ENCODE data around the gene LIN54.
"Not testable (repeated sequence)": the region's sequence is repeated elsewhere in the genome, so short reads cannot be mapped to it uniquely, and the experiment has no call there.

Gene LIN54

GRCh38 chr4:83010522-83011318 is at the start of gene LIN54:
TSS of gene LIN54 (minus strand) at chr4:83010823. CDS start at chr4:82984844, 25,979 bp downstream.
- no peak for DNase-seq (ENCODE audit: low read depth, low spot score)

GRCh38 chr4:83054928-83055327 is 44.3 kb upstream of the LIN54 start:
- DNase-seq (ENCODE audit: low read depth, low spot score) = peak; percentile 7

- DNase-seq (ENCODE audit: low read depth, low spot score) = not testable (repeated sequence)
Observed at GRCh38 chr4:83048781-83049180, 38.2 kb upstream of the LIN54 start.

DNA sequence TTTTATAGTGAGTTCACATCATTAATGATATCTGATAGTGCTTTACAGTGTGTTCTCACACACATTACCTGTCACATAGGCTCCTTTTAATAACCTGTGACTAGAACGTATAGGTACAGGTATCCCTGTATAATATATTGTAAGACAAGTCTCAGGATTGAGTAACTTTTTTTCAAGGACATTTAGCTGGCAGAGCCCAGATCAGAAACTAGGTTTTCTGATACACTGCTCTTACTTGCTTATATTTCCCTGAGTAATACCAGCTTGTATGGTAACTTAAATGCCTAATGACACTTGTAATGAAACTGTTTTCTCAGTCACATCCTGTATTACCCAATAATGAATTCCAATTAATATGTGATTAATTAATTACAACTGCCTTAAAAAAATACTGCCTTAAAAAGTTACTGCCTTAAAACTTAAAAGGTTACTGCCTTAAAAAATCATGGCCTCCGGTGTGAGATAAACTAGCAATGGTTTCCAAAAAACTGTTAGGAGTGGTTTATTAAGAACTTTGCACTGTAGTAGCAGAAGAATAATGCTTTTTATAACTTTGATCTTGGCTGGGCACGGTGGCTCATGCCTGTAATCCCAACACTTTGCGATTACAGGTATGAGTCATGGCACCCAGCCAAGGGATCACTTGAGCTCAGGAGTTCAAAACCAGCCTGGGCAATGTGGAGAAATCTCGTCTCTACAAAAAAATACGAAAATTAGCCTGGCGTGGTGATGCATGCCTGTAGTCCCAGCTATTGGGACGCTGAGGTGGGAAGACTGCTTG is 36.3 kb upstream of the LIN54 start:
- DNase-seq (ENCODE audit: low read depth, low spot score) = no peak

DNA sequence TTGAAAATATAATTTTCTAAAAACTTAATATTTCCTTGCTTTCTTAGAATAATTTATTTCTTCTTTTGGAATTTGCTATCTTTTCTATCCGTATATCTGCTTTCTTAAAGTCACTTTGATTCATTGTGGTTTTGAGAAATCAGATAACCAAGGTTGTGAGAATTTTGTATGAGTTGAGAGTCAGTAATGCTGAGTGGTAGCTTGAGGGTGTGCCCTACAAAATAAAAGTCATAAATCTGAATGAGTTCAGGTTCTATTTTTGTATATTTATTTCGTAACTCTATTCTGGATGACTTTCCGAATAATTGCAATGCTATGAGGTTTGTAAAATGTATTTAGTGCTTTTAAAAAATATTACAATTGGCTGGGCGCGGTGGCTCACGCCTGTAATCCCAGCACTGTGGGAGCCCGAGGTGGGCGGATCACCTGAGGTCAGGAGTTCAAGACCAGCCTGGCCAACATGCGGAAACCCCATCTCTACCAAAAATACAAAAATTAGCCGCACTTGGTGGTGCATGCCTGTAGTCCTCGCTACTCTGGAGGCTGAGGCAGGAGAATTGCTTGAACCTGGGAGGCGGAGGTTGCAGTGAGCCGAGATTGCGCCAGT is 33.3 kb upstream of the LIN54 start:
- DNase-seq (ENCODE audit: low read depth, low spot score) = no peak

DNA sequence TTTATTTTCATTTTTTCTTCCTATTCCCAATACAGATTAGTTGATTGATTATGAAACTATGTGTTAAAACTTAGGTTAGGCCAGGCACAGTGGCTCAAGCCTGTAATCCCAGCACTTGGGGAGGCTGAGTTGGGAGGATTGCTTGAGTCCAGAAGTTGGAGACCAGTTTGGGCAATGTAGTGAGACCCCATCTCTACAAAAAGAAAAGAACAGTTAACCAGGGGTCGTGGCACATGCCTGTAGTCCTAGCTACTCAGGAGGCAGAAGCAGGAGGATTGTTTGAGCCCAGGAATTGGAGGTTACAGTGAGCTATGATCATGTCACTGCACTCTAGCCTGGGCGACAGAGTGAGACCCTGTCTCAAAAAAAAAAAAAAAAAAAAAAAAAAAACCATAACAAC is 32.5 kb upstream of the LIN54 start:
- not testable (repeated sequence) for DNase-seq (ENCODE audit: low read depth, low spot score)

GRCh38 chr4:83040269-83040668 is 29.6 kb upstream of the LIN54 start:
- DNase-seq (ENCODE audit: low read depth, low spot score) = no peak

- DNase-seq (ENCODE audit: low read depth, low spot score) = no peak
Observed at GRCh38 chr4:83036991-83037665, 26.5 kb upstream of the LIN54 start.

GRCh38 chr4:83034630-83035494 is 24.2 kb upstream of the LIN54 start, which contains the start of gene COPS4:
TSS of gene COPS4 (plus strand) at chr4:83035183. CDS start at chr4:83035225, 42 bp downstream.
- DNase-seq (ENCODE audit: low read depth, low spot score) = peak; percentile 99

DNA sequence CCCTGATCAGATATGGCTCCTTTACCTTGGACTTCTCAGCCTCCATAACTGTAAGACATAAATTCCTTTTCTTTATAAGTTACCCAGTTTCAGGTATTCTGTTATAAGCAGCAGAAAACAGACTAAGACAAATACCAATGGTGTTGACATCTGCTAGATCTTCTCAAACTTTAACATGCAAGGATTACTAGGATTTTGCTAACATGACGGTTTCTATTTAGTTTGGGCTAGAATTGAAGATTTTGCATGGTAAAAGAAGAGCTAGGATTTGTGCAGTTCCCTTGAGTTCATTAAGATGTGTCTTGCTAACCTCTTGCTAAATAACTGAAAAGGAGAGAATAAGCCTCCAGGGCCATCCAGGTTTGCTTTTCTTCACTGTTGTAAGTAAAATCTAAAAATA is 19.1 kb upstream of the LIN54 start:
- no peak for DNase-seq (ENCODE audit: low read depth, low spot score)

- DNase-seq (ENCODE audit: low read depth, low spot score) = no peak
Observed at GRCh38 chr4:83028976-83029375, 18.4 kb upstream of the LIN54 start.

DNA sequence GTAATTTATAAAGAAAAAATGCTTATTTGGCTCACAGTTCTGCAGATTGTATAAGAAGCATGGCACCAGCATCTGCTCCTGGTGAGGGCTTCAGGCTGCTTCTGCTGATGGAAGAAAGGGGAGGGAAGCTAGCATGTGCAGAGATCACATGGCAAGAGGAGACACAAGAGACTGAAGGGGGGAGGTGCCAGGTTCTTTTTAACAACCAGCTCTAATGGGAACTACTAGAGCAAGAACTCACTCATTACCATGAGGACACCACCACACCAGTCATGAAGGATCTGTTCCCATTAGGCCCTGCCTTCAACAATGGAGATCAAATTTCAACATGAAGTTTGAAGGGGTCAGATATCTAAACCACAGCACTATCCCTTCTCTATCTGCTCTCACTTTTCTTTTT is 14.9 kb upstream of the LIN54 start:
- DNase-seq (ENCODE audit: low read depth, low spot score) = no peak

DNA sequence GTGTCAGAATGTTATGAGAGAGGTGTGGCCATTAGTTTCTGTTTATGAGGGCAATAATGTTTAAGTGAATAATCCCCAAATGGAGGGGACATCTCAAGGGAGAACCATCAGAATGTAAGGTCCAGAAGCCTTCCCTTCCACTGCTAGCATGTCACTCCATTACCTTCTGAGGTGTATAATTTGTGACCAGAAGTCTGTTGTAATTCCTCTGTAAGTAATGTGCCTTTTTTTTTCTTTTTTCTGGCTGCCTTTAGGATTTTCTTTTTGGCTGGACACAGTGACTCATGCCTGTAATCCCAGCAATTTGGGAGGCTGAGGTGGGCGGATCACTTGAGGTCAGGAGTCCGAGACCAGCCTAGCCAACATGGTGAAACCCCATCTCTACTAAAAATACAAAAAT is 13.6 kb upstream of the LIN54 start:
- DNase-seq (ENCODE audit: low read depth, low spot score) = no peak

- not testable (repeated sequence) for DNase-seq (ENCODE audit: low read depth, low spot score)
Observed at GRCh38 chr4:83023599-83023998, 13.0 kb upstream of the LIN54 start.

- no peak for DNase-seq (ENCODE audit: low read depth, low spot score)
Observed at GRCh38 chr4:83022724-83023450, 12.3 kb upstream of the LIN54 start.

DNA sequence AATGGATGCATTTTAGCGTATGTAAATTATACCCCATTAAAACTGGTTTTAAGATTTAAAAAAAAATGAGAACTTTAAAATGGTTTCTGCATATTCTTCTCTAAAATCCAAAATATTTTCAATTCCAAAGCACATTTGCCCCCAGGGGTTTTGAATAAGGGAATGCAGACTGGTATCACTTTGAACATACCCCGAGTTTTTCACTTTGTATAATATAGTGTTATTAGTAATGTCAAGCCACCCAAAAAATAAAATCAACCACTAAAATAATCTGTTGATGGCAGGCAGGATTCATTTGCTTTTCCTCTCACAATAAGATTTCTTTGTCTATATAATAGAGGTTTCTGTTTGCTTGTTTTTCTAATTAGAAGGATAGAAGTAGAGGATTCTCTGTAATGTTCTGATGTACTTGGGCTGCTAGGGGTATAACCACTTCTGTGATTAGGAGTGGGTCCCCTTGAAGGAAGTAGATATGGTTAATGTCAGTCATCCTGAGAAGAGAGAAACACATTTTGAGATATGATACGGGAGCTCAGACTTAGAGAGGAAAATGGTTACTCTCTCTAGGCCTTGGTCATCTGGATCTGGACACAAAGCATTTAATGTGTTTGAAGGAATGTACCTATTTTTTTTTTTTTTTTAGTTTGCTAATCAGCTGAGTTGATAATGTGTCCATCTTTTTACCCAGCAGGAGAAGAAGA is 9.3 kb upstream of the LIN54 start:
- no peak for DNase-seq (ENCODE audit: low read depth, low spot score)

DNA sequence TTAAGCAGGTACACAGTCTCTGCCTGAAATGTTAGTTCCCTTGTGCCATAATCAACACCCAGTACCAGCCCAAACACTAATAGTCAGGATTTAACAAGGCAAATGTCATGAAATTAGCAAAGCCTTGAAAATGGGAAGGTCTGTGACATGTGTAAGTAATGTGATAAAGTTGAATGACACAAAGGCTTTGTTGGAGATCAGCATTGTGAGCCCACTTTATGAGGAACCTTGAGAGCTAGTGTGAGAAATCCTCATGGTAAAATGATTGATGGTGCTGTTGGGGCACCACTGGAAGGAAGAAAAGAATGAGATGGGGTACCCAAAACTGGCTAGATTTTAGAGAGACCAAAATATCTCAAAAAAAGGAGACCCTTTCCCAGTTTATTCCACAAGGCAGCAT is 3.3 kb upstream of the LIN54 start:
- DNase-seq (ENCODE audit: low read depth, low spot score) = no peak

- DNase-seq (ENCODE audit: low read depth, low spot score) = no peak
Observed at GRCh38 chr4:83013420-83013867, 2.8 kb upstream of the LIN54 start.

GRCh38 chr4:83012687-83013419 is 2.2 kb upstream of the LIN54 start:
- peak; percentile 98 for DNase-seq (ENCODE audit: low read depth, low spot score)
